Breast epithelium (tissue), 3 donors: ENCODE data around the gene UNC13B.
"Not testable (repeated sequence)": the region's sequence is repeated elsewhere in the genome, so short reads cannot be mapped to it uniquely, and the experiment has no call there.

Experiments used
- CTCF ChIP-seq, 3 donors: fragments of 450-650 bp; IDR thresholded peaks; one replicate each; pipeline ENCODE4 v1.5.1; 2016 to 2017; ENCODE audit warnings: antibody characterized with exemption in 3 of 3, mild to moderate bottlenecking in 3 of 3, moderate library complexity in 3 of 3
- POLR2AphosphoS5 ChIP-seq, 3 donors: sonication (generic); formaldehyde crosslinking; IDR thresholded peaks; one replicate each; pipeline ENCODE4 v1.6.1; 2017; ENCODE audit warnings: antibody characterized with exemption in 3 of 3

- TF ChIP-seq POLR2AphosphoS5, CTCF (IDR thresholded peaks at IDR 0.05): not testable (repeated sequence)
Observed at GRCh38 chr9:35182401-35182800, 20.6 kb downstream of the UNC13B start.
